Stomach smooth muscle (tissue), 2 donors: ENCODE data around the gene INTS13.

Experiments used
- H3K27ac ChIP-seq: one replicate; pipeline ENCODE4 v1.7.0; 2013; ENCODE audit warnings: mild to moderate bottlenecking, low read length, inconsistent platforms
- H3K27me3 ChIP-seq, 2 donors: one replicate each; pipeline ENCODE4 v1.7.0; 2013; ENCODE audit warnings: low read length in 2 of 2; ENCODE audit not compliant: insufficient read depth in 2 of 2, control insufficient read depth in 1 of 2
- H3K36me3 ChIP-seq, 2 donors: one replicate each; pipeline ENCODE4 v1.7.0; 2013; ENCODE audit warnings: low read length in 2 of 2; ENCODE audit not compliant: control insufficient read depth in 2 of 2, insufficient read depth in 2 of 2
- H3K4me1 ChIP-seq: one replicate; pipeline ENCODE4 v1.7.0; 2013; ENCODE audit warnings: low read length; ENCODE audit not compliant: control insufficient read depth, insufficient read depth
- H3K4me3 ChIP-seq, 2 donors: one replicate each; pipeline ENCODE4 v1.7.0; 2013; ENCODE audit warnings: low read length in 2 of 2
- H3K9ac ChIP-seq, 2 donors: one replicate each; pipeline ENCODE4 v1.7.0; 2013; ENCODE audit warnings: low read length in 2 of 2, mild to moderate bottlenecking in 1 of 2
- H3K9me3 ChIP-seq, 2 donors: one replicate each; pipeline ENCODE4 v1.7.0; 2013; ENCODE audit warnings: low read length in 2 of 2; ENCODE audit not compliant: control insufficient read depth in 2 of 2
- donor health status: healthy.
- donor health status: Pancreatic carcinoma.

Gene INTS13, protein sequence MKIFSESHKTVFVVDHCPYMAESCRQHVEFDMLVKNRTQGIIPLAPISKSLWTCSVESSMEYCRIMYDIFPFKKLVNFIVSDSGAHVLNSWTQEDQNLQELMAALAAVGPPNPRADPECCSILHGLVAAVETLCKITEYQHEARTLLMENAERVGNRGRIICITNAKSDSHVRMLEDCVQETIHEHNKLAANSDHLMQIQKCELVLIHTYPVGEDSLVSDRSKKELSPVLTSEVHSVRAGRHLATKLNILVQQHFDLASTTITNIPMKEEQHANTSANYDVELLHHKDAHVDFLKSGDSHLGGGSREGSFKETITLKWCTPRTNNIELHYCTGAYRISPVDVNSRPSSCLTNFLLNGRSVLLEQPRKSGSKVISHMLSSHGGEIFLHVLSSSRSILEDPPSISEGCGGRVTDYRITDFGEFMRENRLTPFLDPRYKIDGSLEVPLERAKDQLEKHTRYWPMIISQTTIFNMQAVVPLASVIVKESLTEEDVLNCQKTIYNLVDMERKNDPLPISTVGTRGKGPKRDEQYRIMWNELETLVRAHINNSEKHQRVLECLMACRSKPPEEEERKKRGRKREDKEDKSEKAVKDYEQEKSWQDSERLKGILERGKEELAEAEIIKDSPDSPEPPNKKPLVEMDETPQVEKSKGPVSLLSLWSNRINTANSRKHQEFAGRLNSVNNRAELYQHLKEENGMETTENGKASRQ

DNA sequence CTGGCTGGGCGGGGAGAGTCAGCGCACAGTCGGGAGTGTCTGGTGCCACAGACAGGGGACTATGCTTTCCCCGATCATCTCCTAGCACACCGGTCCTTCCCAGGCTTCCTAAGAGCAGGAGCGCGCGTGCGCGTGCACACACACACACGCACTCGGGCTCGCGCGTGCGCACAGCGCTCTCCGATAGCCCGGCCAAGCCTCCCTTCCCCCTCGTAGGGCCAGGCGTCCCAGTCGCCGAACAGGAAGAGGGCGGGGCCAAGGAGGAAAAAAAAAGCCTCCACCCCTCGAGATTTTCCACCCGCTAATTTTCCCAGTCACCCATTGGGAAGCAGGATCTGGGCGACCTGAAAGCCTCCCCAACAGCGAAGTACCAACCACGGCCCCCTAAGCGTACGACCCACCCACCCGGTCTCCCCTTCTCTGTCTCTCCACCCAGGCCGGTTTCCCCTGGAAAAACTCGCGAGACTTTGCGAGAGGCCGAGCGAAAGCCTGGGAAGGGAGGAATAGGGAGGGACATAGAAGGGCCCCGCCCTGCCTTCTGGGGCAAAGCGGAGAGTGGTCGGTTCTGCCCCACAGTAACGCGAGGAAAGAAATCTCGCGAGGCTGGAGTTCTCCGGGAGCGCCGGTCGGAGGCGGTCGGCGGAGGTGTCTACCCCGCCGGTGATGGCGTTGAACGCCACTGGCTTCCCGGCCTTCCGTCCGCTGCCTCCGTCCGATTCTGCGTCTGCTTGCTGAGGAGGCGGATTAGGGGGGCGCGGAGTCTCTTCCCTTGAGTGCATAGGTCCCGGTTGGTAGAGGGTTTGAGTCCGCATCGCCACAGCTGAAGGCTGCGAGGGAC, at the start of gene INTS13, which contains the start of gene FGFR1OP2:
TSS of gene INTS13 (minus strand) at position 119 of the 838 bp plus-strand sequence. CDS start 1,178 bp downstream, outside the sequence.
TSS of gene FGFR1OP2 (plus strand) at position 608 of the 838 bp plus-strand sequence. CDS start 15,689 bp downstream, outside the sequence.
- H3K36me3 ChIP-seq: no peaks in the 10 kb centered on the region
- peak within 1 kb of the TSS; percentile 88 for H3K27ac ChIP-seq
- peak within 1 kb of the TSS; percentile 89 for H3K4me3 ChIP-seq
- H3K4me1 ChIP-seq: peaks cover 5% of the 10 kb centered on the region
- no peaks in the 10 kb centered on the region for H3K27me3 ChIP-seq
- no peaks in the 10 kb centered on the region for H3K9me3 ChIP-seq
- H3K9ac ChIP-seq: peak within 1 kb of the TSS; percentile 83 to 97

DNA sequence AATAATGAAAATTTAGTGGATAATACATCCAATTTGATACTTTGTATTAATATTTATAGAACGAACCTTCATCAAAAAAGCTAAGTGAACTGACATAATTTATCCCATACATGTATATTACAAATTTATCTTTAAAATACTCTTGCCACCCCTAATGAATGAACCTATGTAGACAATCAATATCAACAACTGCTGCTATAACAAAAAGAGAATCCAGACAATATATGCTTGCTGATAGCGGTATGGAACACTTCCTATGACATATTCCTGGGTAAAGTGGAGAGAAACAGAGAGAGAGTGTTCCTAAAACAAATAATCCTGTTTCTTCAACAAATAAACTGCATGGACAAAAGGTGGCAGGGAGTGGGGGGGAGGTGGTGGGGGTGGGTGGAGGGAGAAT, 45.1 kb upstream of the INTS13 start:
- Histone ChIP-seq H3K4me3 (no peak overlapping the region), H3K9me3 (no peaks in the 10 kb centered on the region), H3K27me3 (no peaks in the 10 kb centered on the region), H3K9ac (no peak overlapping the region), H3K36me3 (peaks cover 10 to 17% of the 10 kb centered on the region in 2 donors), H3K27ac (no peak overlapping the region), H3K4me1 (no peaks in the 10 kb centered on the region)

DNA sequence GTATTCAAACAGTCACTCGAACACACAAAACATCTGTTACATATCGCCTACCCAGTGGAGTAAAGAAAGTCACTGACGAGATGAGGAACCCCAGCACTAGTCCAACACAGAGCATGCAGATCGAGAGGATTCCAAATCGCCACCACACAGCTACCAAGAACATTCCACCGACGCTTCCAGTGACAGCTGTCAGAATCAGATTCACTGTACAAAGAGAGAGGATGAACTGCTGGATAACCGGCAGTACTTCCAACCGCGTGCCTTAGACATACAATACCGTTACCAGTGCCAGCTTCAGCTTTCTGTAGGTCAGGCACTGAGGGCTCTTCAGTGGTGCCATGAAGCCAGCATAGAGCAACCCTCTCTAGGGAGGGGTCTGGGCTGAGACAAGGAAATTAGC, 42.0 kb upstream of the INTS13 start:
- Histone ChIP-seq H3K27ac (no peak overlapping the region), H3K9ac (no peak overlapping the region), H3K9me3 (no peaks in the 10 kb centered on the region), H3K4me3 (no peak overlapping the region), H3K27me3 (no peaks in the 10 kb centered on the region), H3K4me1 (no peaks in the 10 kb centered on the region), H3K36me3 (peaks cover 18 to 21% of the 10 kb centered on the region in 2 donors)

DNA sequence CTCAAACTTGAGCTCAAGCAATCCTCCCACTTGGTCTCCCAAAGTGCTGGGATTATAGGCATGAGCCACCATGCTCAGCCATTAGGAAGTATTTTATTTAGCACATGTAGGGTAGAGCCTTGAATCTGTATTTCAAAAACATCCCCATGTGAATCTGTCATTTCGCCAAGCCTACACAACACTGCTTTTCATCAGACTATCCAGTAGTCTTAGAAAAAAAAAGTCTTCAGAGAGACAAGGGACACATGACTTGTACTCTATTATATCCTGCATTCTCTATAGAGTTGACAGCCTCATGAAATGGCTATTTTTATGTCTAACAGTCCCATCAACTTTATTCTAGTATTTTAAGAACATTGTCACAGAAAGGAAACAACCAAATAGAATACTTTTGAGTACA, 41.0 kb upstream of the INTS13 start:
- Histone ChIP-seq H3K27me3 (no peaks in the 10 kb centered on the region), H3K9me3 (no peaks in the 10 kb centered on the region), H3K36me3 (peaks cover 20 to 21% of the 10 kb centered on the region in 2 donors), H3K9ac (no peak overlapping the region), H3K4me3 (no peak overlapping the region), H3K27ac (no peak overlapping the region), H3K4me1 (no peaks in the 10 kb centered on the region)

DNA sequence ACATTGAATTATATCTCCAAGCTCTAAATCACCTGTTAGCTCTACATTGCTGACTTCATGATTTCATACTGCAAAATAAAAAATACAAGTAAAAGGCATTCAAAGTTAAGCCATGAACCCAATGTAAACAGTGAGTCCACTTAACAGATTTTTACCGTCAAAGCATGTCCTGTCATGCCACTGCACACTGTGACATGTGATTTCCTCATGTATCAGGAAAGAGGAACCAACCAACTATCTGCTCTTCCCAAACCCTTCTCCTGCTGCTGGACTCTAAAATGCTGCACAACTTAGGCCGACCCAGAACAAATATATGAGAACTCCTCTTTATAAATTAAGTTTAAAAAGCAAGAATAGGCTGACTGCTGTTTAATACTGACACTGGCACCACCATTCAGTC, 38.9 kb upstream of the INTS13 start:
- no peaks in the 10 kb centered on the region for H3K9me3 ChIP-seq

DNA sequence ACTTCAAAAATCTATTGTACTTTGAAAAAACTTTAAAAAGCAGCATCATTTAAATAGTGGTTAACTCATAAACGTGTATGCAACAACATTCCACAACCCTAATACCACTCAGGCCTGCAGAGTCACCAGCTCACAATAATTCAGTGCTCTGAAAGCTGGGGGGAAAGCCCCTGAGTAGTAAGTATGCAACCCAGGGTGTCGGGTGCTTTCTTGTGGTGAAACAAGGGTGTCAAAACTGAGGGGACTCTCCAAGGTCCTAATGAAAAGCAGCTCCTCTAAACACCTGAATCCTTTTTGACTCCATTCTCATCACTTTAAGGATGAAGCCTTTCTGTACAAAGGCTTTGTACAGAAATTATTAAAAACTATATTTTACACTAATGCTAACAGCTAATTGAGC, 34.2 kb upstream of the INTS13 start:
- no peaks in the 10 kb centered on the region for H3K27me3 ChIP-seq
- H3K9ac ChIP-seq: no peak overlapping the region
- H3K9me3 ChIP-seq: no peaks in the 10 kb centered on the region
- no peak overlapping the region for H3K27ac ChIP-seq
- no peaks in the 10 kb centered on the region for H3K4me1 ChIP-seq
- peaks cover 17 to 29% of the 10 kb centered on the region in 2 donors for H3K36me3 ChIP-seq
- no peak overlapping the region for H3K4me3 ChIP-seq

More for the DNA sequence above, 38.9 kb upstream of the INTS13 start:
- no peaks in the 10 kb centered on the region for H3K27me3 ChIP-seq
- H3K36me3 ChIP-seq: peaks cover 20 to 30% of the 10 kb centered on the region in 2 donors
- H3K4me1 ChIP-seq: no peaks in the 10 kb centered on the region
- H3K4me3 ChIP-seq: no peak overlapping the region
- no peak overlapping the region for H3K9ac ChIP-seq
- no peak overlapping the region for H3K27ac ChIP-seq

DNA sequence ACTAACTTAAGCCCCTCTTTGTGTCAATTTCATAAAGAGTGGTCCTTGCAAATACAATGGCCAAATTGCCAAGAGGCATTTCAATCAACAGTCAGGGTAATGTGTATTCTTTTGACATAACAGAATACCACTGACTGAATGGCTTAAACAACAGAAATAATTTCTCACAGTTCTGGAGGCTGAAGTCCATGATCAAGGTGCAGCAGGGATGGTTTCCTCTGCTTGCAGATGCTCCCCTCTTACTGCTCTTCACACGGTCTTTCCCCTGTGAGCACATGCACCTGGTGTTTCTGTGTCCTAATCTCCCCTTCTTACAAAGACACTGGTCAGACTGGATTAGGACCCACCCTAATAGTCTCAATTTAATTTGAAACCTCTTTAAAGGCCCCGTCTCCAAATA, 32.4 kb upstream of the INTS13 start:
- no peak overlapping the region for H3K4me3 ChIP-seq
- no peaks in the 10 kb centered on the region for H3K27me3 ChIP-seq
- H3K36me3 ChIP-seq: peaks cover 15 to 21% of the 10 kb centered on the region in 2 donors
- no peak overlapping the region for H3K9ac ChIP-seq
- no peak overlapping the region for H3K27ac ChIP-seq
- no peaks in the 10 kb centered on the region for H3K4me1 ChIP-seq
- H3K9me3 ChIP-seq: no peaks in the 10 kb centered on the region

DNA sequence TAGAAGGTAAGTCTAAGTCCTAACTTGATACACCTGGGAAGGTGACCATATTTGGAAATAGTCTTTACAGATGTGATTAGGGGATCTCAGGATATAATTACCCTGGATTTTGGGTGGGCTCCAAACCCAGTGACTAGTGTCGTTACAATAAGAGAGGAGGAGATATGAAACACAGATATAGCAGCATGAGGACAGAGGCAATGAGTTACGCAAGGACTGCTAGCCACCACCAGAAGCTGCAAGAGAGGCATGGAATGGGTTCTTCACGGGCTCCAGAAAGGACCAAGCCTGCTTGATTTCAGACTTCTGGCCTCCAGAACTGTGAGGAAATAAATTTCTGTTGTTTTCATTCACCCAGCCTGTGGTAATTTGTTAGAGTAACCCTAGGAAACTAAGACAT, 29.1 kb upstream of the INTS13 start:
- Histone ChIP-seq H3K9ac (no peak overlapping the region), H3K4me3 (no peak overlapping the region), H3K4me1 (no peaks in the 10 kb centered on the region), H3K36me3 (peaks cover 10 to 16% of the 10 kb centered on the region in 2 donors), H3K27ac (no peak overlapping the region), H3K27me3 (no peaks in the 10 kb centered on the region), H3K9me3 (no peaks in the 10 kb centered on the region)

DNA sequence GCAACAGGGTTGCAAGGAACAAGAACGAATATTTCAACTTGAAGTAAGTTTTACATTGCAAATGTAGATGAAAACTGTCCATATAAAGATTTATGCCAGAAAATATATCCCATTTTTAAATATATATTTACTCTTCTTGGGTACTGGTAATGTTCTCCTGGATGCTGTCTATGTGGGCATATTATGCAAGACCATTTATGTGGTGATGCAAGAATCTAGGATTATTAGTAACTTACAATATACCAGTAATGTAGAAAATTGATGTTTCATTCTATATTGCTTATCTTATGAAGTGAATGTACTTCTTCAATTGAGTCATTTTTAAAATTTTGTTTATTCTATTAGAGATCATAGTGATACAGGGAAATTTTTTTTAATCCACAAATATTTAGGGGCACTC, 25.6 kb upstream of the INTS13 start:
- no peaks in the 10 kb centered on the region for H3K4me1 ChIP-seq
- no peak overlapping the region for H3K27ac ChIP-seq
- H3K27me3 ChIP-seq: no peaks in the 10 kb centered on the region
- no peak overlapping the region for H3K9ac ChIP-seq
- H3K4me3 ChIP-seq: no peak overlapping the region
- peaks cover 3 to 22% of the 10 kb centered on the region in 2 donors for H3K36me3 ChIP-seq
- no peaks in the 10 kb centered on the region for H3K9me3 ChIP-seq

DNA sequence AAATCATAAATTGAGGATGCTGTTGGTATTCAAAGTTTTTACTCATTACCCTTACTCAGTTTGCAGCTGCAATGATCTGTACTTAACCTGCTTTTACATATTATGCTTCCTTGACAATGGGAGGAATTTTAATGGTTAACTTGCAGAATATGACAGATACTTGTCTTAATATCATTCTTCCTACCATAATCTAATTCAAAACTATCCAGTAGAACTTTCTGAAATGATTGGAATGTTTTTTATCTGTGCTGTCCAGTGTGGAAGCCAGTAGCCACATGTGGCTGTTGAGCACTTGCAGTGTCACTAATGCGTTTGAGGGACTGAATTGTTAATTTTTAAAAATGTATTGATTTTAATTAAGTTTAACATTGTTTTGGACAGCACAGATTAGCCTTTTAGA, 24.0 kb upstream of the INTS13 start:
- no peaks in the 10 kb centered on the region for H3K4me1 ChIP-seq
- H3K27ac ChIP-seq: no peak overlapping the region
- peaks cover 6 to 19% of the 10 kb centered on the region in 2 donors for H3K36me3 ChIP-seq

More for the DNA sequence above, 24.0 kb upstream of the INTS13 start:
- no peak overlapping the region for H3K9ac ChIP-seq
- no peak overlapping the region for H3K4me3 ChIP-seq
- no peaks in the 10 kb centered on the region for H3K9me3 ChIP-seq
- H3K27me3 ChIP-seq: no peaks in the 10 kb centered on the region
